NCI-H1417 treated with DMSO at 0.1 percent for 48 hours (cell line): Measurements from ENCODE around the gene PIP5K1C.

Experiments
- DNase-seq: peaks from one replicate; lab custom pipeline; 2025; lab: John Stamatoyannopoulos, UW

The PIP5K1C gene, protein sequence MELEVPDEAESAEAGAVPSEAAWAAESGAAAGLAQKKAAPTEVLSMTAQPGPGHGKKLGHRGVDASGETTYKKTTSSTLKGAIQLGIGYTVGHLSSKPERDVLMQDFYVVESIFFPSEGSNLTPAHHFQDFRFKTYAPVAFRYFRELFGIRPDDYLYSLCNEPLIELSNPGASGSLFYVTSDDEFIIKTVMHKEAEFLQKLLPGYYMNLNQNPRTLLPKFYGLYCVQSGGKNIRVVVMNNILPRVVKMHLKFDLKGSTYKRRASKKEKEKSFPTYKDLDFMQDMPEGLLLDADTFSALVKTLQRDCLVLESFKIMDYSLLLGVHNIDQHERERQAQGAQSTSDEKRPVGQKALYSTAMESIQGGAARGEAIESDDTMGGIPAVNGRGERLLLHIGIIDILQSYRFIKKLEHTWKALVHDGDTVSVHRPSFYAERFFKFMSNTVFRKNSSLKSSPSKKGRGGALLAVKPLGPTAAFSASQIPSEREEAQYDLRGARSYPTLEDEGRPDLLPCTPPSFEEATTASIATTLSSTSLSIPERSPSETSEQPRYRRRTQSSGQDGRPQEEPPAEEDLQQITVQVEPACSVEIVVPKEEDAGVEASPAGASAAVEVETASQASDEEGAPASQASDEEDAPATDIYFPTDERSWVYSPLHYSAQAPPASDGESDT

DNA sequence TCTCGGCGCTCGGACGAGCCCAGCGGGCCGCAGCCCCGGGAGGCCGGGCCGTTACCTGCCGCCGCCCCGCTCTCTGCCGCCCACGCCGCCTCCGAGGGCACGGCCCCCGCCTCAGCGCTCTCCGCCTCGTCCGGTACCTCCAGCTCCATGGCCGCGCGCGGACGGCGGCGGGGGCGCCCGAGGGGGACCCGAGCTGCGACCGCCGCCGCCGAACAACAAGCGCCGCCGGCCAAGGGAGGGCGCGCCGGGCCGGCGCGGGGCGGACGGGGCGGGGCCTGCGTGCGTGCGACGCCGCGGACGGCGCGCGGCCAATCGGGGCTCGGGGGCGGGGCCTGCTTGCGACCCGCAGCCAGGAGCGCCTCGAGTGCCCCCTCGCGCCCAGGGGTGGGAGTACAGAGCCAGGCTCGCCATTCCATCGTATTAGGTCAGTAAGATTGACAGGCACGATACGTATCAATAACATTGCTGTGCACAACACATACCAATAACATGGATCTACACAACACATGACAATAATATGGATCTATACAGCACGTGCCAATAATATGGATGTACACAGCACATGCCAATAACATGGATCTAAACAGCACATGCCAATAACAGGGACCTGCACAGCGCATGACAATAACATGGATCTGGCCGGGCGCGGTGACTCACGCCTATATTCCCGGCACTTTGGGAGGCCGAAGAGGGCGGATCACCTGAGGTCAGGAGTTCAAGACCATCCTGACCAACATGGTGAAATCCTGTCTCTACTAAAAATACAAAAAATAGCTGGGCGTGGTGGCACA lies at the start of gene PIP5K1C:
Gene PIP5K1C, minus strand, starts transcription at position 227 of the 791 bp plus-strand sequence. Its CDS starts 78 bp downstream, at position 149.
- peak; percentile 34 for DNase-seq

GRCh38 chr19:3748965-3749364 lies 48.7 kb upstream of the PIP5K1C start:
- no peak for DNase-seq

- no peak for DNase-seq
Measured at GRCh38 chr19:3746371-3747056, 46.2 kb upstream of the PIP5K1C start.

GRCh38 chr19:3745363-3746045 lies 45.2 kb upstream of the PIP5K1C start:
- no peak for DNase-seq

DNA sequence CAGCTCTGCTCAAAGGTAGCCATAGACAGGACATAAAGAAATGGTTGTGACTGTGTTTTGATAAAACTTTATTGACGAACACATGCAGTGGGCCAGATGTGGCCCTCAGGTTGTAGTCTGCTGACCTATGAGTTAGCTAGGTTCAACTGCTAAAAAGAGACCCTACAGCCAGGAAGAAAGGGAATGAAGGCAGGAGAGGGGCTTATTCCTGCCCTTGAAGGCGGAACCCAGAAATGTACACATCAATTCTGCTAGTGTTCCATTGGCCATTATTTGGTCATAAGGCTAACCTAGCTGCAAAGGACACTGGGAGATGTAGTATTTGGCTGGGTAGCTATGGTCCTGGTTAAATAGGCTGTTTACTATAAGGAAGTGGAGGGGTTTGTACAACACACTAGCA lies 43.2 kb upstream of the PIP5K1C start:
- no peak for DNase-seq

DNA sequence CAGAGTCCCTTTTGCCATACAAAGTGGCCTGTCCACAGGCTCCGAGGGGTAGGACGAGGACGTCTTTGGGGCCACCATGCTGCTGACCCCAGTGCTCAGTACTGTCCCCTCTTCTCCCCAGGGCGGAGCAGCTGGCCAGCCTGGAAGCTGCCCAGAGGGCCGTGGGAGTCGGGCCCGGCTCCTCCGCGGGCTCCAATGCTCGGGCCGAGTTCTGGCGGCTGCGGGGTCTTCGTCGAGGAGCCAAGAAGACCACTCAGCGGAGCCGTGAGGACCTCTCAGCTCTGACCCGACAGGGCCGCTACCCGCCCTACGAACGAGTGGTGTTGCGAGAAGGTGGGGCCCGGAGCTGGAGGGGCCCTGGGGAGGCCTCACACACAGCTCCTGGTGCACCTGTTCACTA lies 40.2 kb upstream of the PIP5K1C start:
- DNase-seq = no peak

DNA sequence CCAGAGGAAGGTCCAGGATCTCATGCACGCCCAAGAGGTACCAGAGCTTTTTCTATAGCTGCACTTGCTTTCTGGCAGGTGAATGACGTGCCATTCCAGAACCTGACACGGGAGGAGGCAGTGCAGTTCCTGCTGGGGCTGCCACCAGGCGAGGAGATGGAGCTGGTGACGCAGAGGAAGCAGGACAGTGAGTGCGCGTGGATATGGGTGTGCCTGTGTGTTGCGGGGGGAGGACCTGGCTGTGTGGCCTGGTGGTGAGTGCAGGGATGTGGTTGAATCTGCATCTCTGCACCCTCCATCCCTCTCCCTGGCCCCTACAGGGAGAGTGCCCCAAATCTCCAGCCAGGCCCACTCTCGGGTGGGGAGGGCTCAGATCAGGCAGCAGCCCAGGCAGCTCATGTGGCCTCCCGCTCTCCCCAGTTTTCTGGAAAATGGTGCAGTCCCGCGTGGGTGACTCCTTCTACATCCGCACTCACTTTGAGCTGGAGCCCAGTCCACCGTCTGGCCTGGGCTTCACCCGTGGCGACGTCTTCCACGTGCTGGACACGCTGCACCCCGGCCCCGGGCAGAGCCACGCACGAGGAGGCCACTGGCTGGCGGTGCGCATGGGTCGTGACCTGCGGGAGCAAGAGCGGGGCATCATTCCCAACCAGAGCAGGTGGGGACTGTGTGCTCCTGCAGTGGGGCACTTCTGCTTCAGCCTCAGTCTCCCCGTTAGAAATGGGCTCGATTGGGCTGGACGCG lies 38.4 kb upstream of the PIP5K1C start:
- DNase-seq = no peak

DNA sequence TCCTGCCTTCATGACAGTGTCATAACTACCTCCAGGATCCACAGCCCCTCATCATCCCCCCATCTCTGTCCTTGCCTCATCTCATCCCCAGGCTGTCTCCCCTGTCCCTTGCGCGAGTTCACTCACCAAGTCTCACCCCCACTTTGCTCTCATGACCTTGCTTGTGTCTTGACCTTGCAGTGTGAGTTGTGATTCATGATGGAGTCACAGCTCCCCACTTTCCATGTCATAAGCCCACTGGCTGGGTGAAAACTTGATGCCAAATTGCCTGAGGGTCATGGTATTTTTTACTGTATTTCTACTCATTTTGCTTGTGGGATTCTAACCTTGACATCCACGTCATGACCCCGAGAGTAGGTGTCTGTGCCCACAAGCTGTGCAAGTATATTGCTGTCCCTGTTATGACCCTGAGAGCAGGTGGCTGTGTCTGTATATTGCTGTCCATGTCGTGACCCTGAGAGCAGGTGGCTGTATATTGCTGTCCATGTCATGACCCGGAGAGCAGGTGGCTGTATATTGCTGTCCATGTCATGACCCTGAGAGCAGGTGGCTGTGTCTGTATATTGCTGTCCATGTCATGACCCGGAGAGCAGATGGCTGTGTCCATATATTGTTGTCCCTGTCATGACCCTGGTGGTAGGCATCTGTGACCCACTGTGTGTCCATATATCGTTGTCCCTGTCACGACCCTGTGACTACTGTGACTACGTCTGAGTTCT lies 37.4 kb upstream of the PIP5K1C start:
- DNase-seq = no peak

GRCh38 chr19:3736106-3736724 lies 35.9 kb upstream of the PIP5K1C start:
- no peak for DNase-seq

DNA sequence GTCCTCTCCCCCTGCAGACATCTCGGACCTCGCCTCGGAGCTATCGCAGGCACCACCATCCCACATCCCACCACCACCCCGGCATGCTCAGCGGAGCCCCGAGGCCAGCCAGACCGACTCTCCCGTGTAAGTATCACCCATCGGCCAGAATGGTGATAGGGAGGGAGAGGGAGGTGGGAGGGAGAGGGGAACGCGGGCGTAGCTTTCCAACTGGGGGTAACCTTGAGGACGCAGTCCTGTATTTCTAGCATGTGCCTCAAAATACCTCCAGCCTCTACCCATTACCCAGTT lies 34.0 kb upstream of the PIP5K1C start:
- no peak for DNase-seq

- DNase-seq = no peak
Measured at GRCh38 chr19:3733549-3734309, 33.5 kb upstream of the PIP5K1C start.

DNA sequence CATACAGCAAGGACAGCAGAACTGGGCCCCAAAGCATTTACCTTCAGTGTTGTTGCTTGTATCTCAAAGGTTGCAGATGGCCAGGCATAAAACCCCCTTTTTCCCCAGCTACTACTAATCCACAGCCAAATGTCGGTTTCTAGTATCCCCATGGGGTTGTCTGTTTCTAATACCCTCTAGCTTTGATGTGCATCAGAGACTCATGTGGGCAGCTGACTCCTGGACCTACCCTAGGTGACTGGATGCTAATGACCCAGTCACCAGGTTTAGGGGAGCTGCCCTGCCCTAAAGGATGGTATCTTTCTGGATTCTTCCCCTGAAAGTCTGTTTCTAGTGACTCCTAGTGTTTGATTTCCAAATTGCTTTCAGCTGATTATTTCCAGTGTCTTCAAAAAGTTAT lies 31.8 kb upstream of the PIP5K1C start:
- no peak for DNase-seq

- DNase-seq = no peak
Measured at GRCh38 chr19:3730457-3730958, 30.2 kb upstream of the PIP5K1C start.

- DNase-seq = peak; percentile 55
Measured at GRCh38 chr19:3725640-3726310, 25.5 kb upstream of the PIP5K1C start.

DNA sequence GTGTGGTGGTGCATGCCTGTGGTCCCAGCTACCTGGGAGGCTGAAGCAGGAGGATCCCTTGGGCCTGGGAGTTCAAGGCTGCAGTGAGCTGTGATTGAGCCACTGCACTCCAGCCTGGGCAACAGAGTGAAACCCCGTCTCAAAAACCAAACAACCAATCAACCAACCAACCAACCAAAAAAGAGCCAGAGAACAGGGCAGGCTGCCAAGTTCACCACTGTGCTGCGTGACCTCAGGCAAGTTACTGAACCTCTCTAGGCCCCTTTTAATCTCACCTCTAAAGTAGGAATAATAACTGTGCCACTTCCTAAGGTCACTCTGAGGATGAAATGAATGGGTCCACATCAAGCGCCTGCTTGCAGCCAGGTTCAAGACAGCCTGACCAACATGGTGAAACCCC lies 24.9 kb upstream of the PIP5K1C start:
- DNase-seq = no peak

DNA sequence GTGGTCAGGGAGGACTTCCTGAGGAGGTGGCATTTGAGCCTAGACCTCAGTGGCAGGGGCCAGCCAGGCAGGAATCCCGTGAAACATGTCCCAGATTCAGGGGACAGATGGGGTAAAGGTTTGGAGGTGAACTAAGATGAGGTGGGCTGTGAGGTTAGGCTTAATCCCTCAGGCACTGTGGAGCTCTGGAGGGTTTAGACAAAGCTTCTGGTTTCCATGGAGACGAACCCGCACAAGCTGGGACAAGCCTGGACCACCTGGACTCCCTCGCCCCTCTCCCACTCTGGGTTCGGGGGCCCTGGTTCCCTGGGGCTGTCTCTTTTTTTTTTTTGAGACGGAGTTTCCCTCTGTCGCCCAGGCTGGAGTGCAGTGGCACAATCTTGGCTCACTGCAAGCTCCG lies 23.6 kb upstream of the PIP5K1C start:
- DNase-seq = no peak

DNA sequence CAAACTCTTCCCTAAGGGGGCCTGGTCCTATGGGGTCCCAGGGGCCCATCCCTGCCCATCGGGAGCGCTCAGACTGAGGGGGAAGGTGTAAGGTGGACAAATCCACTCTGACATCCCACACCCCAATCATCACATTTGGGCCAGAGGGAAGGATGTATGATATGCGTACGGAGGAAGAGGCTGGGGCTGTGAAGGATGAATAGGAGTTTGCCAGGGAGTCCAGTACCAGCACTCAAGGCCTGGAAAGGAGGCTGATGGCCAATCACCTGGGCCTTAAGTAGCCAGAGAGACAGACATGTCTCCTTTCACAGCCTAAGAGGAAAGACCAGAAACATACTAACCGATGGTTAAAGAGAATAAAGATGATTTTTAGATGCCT lies 22.8 kb upstream of the PIP5K1C start:
- no peak for DNase-seq

DNA sequence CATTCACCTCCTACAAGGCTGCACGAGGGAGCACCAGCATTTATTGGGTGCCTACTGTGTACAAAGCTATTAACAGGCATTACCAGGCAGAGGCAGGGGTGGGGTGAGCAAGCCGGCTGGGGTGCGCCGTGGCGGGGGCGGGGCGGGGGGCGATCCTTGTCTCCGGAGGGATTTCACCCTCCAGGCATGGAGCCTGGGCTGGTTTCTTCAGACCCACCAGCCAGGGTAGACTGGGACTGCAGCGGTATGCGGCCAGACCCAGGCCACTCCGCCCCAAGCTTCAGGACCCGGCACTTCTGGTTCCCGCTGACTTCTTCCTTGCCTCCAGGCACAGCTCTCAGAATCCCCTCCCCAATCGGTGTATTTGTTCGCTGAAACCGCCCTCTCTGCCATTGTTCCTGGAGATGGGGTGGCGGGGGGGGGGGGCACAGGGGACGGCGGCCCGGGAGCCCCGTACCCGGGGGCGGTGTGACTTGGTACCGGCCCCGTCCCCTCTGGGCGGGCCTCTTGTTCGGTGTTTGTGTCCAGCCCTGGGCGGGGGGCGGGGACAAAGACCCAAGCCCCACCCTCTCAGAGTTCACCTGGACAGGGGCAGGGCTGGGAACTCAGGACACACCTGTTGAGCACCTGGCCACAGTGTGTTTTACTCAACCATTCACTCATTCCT lies 22.3 kb upstream of the PIP5K1C start:
- DNase-seq = no peak
